Renal pelvis (tissue), 12 donors: ENCODE results near the gene CLEC9A. TPM values are rescaled to one million over a fixed set of nuclear protein-coding genes. Genes with fewer than 3 reads are reported as not detected.
A peak's percentile ranks its signal among the peaks of the same experiment; 100 is the strongest.
"Not testable (repeated sequence)": the region's sequence is repeated elsewhere in the genome, so short reads cannot be mapped to it uniquely, and the experiment has no call there.

Experiments used
- DNase-seq: peaks from one replicate; pipeline ENCODE4 v3.0.0-alpha.2; 2013
- long read RNA-seq, 16 experiments: transcript quantifications; one replicate each; lab custom pipeline, GENCODE V29; 2026
- polyA plus RNA-seq, 3 donors: library from polyadenylated mRNA; unstranded; fragments of 120-200 nt; gene quantifications; one replicate each; pipeline ENCODE4 v1.2.1, GENCODE V29; 2013; ENCODE audit not compliant: insufficient read length in 3 of 3

Gene CLEC9A
- polyA plus RNA-seq, result under 1 TPM in 2 of 3 donors, not detected in 1; 0.26 to 0.31 TPM
- long read RNA-seq, donor 1, result 0 reads
- long read RNA-seq, donor 2, result 0 reads
- long read RNA-seq, donor 3, result 0 reads
- long read RNA-seq, donor 4, result 0 reads
- long read RNA-seq, donor 5, result 0 reads
- long read RNA-seq, donor 6, result 0 reads
- long read RNA-seq, donor 7, result 0 reads
- long read RNA-seq, donor 8, result 0 reads
- long read RNA-seq, donor 9, result 0 reads
- long read RNA-seq, donor 10, result 0 reads
- long read RNA-seq, donor 11, result 0 reads
- long read RNA-seq, donor 12, result 0 reads
- long read RNA-seq, donor 13, result 0 reads
- long read RNA-seq, donor 14, result 0 reads
- long read RNA-seq, donor 15, result 0 reads
- long read RNA-seq, donor 16, result 0 reads

DNA sequence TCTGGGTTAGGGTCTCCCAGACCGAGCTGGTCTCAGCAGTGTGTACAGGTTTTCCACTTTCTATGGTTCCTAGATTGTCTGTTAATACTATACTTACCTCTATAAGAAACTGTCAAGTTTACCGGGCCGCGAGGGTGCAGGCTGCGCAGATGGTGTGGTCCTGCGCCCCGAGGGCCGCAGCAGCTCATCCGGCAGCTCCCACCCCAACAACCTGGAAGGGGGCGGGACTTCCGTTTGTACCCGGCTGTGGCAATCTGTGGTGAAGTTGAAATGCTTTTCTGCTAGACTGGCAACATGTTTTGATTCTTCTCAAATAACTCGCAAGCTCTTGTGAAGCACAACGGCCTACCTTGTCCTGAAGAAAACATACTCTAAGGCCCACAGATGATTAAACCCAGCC, at the start of gene CLEC9A:
TSS of gene CLEC9A (plus strand) at position 237 of the 400 bp plus-strand sequence. CDS start 22,006 bp downstream, outside the sequence.
- DNase-seq, result no peak

GRCh38 chr12:9991876-9992275, 38.6 kb upstream of the CLEC9A start:
- no peak for DNase-seq

GRCh38 chr12:9992296-9992695, 38.2 kb upstream of the CLEC9A start:
- no peak for DNase-seq

DNA sequence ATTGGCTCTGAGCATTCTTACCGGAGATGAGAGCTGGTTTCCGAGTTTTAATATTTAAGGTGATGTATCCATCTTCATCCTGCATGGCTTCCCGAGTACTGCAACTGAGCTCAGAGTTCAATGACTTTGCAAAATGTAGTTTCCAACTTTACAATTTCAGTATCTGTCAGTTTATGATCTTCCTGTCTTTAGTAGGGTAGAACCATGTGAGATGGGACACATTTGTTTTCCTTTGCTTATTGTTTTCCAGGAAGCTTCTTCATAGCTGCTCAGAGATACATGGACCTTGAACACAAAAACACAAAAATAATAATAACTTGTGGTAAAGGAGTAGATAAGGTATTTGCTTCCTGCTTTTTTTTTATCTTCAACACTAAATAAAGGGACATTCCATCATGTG, 31.5 kb upstream of the CLEC9A start, which contains the start of gene CLEC1B:
TSS of gene CLEC1B (minus strand) at position 106 of the 400 bp plus-strand sequence. CDS start at position 85, 21 bp downstream.
- no peak for DNase-seq

DNA sequence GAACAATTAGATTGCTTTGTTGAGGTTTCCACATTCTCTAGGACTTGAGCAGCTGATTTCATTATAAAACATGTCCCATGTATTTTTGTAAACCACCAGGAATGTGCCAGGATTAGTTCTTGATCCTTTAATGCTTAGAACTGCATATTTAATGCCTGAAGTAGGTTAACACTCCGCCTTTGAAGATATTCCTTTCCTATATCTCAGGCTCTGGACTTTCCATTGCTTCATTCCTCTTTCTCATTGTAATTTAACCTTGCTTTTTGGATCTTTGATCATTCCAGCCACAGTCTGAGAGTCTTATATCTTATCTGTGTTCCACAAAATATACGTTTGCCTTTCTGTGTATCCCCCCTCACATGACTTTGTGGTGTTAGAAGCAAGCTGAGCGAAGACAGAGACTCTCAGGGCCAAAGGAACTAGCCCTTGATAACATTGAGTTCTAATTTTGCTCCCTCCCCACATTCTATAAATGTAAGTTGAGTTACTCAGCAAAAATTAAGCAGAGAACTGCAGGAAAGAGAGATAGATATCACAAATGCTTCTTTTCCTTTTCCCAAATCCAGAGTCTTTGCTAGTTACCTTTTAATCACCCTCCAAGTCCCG, 29.2 kb upstream of the CLEC9A start:
- DNase-seq, result no peak

DNA sequence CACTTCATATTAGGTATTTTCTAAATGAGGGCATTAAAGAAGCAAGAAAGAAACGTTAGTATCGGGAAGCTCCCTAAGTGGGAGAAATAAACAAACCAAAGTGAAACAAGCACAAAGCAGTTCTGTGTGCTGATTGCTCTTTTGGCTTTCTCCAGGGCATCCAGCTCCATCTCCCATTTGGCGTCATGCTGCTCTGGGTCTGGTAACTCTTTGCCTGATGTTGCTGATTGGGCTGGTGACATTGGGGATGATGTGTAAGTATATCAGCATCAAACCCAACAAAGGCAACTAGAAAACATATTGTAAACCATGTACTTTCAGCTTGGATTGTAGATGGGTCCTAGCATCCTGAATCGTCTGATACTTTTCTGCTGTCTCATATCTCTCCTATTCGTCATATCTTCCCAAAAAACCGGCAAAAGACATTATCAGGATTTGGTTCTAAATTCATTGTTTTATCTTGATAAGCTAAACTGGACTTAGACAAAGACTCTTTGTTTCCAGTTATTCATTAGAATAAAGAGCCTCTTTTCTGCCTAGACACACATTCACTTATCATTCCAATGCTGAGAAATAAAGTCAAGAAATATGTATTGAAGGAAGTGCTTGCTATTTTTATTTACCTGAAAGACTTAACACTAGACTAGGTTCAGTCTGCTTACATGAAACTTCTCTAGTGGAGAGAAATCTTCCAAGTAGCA, 17.7 kb upstream of the CLEC9A start:
- no peak for DNase-seq

DNA sequence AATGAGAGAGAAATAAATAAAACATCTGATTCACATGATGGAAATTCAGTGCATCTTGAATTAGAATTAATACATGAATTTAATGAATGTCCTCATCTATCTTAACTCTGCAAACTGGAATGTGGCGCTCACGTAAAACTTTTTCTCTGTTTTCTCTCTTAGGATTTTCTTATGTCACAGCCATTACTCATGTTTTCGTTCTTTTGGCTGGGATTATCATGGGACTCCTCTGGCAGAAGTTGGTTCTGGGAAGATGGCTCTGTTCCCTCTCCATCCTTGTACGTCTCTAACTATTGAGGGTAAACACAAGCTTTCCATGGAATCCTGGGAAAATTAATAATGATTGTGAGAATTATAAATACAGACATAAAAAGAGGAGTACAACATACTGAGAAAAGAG, 15.0 kb upstream of the CLEC9A start:
- no peak for DNase-seq

DNA sequence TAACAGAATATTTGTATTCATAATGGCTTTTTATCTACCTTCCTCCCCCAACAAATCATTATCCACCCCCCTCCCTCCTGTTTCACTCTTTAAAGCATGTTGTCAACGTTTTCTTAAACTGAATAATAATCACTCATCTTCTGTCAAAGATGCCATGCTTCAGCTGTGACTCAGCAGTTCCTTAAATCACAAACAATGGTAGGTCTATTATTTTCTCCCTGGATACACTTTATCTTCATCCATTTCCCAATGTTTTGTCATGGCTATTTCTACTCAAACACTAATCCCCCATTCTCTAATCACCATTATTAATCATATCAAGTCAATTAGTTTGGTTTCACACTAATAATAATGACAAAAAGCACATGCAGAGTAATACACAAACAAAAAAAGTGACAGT, 13.6 kb upstream of the CLEC9A start:
- DNase-seq, result no peak

GRCh38 chr12:10018386-10018785, 12.1 kb upstream of the CLEC9A start:
- DNase-seq, result no peak

DNA sequence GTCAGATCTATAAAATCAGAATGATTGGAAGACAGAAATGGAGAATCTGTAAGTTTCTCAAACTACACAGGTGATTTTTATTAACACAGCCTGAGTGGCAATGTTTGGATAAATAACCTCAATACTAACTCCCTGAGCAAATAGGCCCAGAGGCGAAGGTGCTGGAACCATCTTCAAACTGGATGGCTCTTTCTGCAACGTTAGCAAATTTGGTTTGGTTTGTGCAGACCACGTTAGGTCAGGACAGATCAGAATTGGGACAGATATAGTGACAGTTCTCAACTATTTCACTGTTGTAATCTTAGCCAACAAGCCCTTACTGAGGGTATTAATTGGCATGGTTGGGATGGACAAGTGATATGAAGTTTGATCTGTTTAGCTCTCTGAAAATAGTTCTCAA, 9.1 kb upstream of the CLEC9A start:
- DNase-seq, result no peak

DNA sequence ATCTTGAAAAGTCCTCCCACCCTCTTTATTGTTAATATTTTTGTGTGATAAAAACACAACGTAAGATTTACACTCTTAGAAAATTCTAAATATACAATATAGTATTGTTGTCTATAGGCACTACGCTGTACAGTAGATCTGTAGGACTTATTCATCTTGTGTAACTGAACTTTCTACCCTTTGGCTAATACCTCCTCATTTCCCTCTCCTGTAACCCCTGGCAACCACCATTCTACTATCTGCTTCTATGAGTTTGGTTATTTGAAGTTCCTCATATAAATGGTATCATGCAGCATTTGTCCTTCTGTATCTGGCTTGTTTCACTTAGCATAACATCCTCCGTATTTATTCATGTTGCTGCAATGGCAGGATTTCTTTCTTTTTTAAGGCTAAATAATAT, 5.2 kb upstream of the CLEC9A start:
- no peak for DNase-seq

- DNase-seq, result not testable (repeated sequence)
Observed at GRCh38 chr12:10026666-10027065, 3.8 kb upstream of the CLEC9A start.

GRCh38 chr12:10027311-10027710, 3.2 kb upstream of the CLEC9A start:
- no peak for DNase-seq

- DNase-seq, result no peak
Observed at GRCh38 chr12:10027721-10028120, 2.8 kb upstream of the CLEC9A start.

DNA sequence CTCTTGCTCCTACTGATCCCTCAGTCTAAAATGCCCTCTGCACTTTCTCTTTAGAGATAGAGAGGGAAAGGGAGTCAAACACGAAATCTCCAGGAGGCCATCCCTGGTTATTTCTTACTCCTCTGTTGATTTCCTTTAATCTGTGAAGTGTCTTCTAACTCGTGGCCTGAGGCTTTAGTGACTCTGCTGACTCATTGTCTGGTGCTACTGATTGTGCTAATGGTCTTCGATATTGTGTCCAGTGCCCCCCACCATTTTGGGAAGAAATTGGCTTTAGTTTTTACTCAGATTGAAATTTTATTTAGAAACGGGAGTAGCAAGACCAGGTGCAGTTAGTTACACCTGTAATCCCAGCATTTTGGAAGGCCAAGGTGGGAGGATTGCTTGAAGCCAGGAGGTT, 839 bp downstream of the CLEC9A start:
- DNase-seq, result no peak

GRCh38 chr12:10031771-10032175, 1.3 kb downstream of the CLEC9A start:
- no peak for DNase-seq

GRCh38 chr12:10033783-10034545, 3.5 kb downstream of the CLEC9A start:
- peak; percentile 4 for DNase-seq

GRCh38 chr12:10042167-10042566, 11.7 kb downstream of the CLEC9A start:
- no peak for DNase-seq

- no peak for DNase-seq
Observed at GRCh38 chr12:10048526-10048925, 18.0 kb downstream of the CLEC9A start.

GRCh38 chr12:10052193-10052913, 21.9 kb downstream of the CLEC9A start:
- no peak for DNase-seq

GRCh38 chr12:10058387-10058786, 27.9 kb downstream of the CLEC9A start:
- DNase-seq, result no peak
